Activated CD4-positive, CD25-positive, alpha-beta regulatory T cell treated with anti-CD3 and anti-CD28 coated beads, Interleukin-2, amount 50 U/mL, for 16 hours (primary cell): ENCODE results near the gene ABHD16A.
A peak's percentile ranks its signal among the peaks of the same experiment; 100 is the strongest.

Source experiments
- DNase-seq: peaks from one replicate; pipeline ENCODE4 v3.0.0-alpha.2; 2020; ENCODE audit warnings: low read depth, low spot score

The ABHD16A gene

DNA sequence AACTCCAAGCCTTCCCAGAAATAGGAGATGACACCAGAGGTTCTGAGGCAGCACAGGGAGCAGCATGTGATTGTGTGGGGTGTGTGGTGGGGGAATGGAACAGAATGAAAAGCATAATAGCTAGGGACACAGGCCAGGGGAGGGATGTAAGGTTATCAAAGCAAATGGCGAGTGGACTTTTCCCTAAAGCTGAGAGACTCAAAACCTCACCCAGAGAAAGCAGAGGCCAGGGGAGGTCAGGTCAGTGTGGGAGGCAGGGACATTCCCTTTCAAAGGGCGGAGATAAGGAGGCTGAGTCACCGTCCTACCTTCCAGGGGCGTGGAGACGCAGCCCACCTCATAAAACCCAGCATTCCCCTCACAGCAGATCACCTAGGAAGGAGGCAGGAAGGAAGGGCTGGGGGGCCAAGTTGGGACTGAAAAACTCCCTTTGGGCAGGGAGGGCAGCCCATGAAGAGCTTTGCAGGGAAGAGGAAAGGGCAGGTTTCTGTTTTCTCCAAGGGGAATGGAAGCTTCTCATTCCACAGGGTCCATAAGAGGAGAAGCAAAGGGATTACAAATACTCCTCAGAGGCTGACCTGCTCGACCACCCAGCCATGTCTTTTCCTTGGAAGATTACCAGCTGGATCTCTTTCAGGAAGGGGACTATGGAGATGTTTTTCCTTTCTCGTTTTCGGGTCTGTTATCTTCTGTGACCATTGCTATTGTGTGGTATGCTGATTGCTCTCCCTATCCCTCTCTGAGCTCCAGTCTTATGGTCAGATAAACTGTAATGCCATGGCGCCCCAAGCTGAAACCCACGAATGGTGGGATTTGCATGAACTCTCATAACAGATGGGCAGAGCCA is 12.7 kb downstream of the ABHD16A start:
- no peak for DNase-seq

DNA sequence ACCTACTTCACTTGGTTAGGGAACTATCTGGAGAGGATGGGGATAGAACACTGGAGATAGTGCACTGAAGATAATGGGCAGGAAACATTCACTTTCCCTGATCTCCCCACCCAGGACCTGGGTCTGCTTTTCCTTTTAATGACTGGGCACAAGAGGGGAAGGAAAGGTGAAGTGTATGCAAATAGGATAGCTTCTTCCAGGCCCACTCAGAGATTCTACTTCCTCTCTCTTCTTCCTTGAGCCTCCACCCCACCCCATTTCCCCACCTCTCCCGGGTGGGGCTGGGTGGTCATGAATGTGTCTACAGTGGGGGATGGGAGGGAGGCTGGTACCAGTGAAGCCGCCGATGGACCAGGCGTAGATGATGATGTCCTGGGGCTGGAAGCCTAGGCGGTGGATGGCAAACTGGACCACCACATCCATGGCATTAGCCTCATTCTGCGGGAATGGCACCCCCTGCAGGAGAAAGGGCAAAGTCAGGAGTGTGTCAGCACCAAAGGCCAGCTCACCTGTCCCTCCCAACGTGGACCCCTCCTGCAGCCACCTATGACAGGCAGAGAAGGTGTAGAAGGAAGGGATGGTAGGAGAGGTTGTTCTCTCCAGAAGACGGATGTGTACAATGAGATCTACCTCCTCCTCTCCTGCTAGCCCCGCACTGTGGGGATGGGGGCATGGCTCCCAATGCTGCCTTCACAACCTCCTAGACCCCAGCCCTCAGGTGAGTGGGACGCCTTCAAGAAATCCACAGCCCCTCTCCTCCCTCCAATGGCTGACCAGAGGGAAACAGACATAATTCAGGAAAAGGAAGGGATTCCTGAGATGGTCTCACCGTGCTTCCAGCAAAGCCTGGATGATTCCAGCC is 13.6 kb downstream of the ABHD16A start:
- DNase-seq = no peak

DNA sequence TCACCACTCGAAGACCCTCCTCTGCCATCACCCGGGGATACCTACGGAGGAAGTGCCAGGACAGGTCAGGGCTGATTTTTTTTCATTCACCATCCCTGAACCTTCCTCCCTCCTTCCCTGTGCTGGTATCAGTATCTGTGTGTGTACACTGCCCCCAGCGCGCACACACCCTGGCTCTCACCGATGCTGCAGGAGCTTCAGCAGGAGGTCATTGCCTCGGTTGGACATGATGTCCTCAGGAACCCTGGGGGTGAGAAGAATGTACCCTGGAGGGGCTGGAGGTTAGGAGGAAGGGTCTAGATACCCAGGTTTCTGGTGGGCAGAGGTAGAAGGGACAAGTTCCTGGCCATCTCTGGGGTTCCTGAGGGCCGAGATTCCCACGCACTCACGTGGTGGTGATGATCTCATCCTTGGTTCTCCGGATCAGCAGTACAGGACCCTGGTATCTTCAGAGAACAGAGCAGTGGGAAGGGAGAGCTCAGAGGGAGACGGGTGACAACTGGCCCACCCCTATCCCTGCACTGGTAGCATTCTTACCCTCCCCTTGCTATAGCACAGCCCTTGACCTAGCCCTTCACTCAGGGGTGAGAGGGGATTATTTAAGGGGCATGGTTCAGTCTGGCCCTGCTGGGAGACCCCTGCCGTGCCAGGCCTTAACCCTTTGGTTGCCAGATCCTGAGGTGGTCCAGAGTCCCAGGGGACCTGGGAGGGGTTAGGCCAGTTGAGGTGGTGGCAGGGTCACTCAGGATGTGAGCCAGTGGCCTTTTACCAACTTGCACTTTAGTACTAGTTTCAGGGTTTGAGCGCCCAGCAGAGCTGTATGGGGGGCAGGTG is 15.0 kb downstream of the ABHD16A start:
- DNase-seq = no peak

DNA sequence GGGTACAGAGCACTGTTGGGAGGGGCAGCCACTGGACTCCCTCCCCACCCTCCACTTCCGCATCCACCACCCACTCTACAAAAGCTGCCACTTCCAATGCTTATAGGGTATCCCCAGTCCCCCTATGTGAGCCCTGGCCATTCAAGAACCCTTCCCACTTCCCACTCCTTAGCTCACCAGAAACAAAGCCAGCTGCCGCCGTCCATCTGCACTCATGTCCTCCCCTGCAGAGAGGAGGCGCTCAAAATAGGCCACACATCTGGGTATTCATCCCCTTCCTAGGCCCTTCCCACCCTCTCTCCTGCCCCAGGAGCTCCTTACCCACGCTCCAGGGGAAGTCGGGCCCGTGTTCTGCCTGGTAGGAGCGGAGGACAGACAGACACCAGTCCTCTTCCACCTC is 15.8 kb downstream of the ABHD16A start:
- DNase-seq = no peak

DNA sequence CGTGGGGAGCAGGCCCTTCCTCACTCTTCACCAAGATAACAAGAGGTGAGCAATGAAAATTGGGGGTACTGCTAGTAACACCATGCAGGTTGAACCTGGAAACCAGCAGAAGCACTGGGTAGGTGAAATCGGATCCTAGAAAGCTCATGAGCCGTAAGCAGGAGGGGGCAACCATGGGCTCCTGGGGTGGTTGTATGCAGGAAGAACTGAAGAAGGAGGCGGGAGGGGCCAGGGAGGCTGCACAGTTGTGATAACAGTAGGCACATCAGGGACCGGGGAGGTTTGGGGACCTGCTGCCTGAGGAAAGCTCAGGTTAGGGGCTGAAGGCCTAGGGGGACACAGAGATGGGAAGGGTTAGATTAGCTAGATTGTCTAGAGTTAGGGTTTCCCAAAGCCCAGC is 16.6 kb downstream of the ABHD16A start:
- DNase-seq = no peak

DNA sequence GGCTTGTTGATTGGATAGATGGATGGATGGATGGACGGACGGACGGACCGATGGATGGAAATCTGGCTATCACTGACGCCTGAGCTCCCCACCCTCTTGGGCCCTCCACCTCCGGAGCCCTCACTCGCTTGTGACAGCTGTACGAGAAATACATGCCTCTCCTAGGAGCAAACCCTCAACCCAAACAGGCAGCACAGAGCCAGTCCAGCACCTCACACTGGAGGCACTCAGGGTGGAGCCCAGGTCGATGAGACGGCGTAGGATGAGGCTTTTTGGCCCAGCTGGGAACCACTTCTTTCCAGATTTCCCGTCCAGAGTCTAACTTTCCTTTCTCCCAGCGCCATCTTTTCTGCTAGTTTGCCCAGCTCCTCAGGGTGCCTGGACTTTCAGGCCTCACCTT is 19.5 kb downstream of the ABHD16A start:
- DNase-seq = no peak

DNA sequence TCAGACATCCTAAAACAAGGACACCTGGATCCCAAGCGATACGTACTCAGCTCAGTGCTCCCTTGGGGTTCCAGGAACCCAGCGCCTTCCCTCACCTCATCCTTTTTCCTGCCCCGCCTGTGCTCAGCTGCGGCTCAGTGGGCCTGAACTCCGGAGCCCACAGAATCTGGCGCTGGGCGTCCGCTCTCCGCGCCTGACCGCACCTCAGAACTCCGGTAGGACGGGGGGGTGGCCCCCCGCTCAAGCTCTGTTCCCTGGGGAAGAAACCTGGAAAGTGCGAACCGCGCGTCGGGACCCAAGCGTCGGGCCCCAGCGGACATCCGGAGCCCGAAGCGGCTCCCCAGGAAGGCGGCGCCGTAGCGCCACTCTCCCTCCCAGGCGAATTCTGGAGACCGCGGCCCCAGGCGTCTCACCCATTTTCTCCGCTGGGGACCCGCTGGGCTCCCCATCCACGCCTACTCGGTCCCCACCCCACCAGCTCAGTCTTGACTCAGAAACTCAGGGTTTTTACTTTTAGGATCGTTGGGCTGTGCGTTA is 21.9 kb downstream of the ABHD16A start:
- peak; percentile 13 for DNase-seq

DNA sequence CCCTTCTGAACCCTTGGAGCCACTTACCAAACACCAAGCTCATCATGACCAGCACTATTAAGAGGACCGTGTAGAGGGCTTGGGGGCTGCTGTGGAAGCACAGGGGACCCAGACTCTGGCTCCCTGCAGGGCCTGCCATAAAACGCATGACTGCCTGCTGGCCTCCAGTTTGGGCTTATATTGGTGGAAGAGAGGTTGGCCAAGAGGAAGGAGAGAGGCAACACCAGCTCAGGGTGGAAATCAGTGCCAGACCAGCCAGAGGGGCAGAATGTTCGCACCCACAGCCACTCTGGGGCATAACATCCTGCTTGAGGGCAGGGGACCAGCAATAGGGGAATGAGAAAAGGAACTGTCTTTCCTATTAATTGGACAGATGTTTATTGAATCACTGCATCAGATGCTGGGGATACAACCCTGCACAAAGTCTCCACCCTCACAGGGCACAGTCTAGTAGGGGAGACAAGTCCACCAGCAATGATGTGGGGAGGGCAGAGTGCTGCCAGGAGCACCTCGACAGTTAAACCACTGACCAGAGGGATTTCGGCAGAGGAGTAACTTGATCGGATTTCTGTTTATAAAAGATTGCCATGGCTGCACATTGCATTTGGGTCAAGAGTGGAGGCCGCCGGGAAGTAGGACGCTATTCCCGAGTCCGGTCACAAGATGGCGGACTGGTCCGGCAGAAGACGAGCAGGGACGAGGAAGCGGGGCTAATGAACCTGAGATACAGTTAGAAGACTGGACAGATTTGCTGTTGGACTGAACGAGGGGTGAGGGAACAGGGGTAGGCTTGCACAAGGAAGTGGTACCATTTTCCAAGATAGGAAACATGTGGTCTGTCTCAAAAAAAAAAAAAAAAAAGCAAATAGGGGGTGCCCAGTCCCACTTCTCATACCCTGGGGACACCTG is 22.6 kb downstream of the ABHD16A start, which contains the start of gene LY6G5C:
Gene LY6G5C (minus strand): TSS at position 842 of the 909 bp plus-strand sequence. CDS start 694 bp downstream, at position 148.
- DNase-seq = peak; percentile 30

DNA sequence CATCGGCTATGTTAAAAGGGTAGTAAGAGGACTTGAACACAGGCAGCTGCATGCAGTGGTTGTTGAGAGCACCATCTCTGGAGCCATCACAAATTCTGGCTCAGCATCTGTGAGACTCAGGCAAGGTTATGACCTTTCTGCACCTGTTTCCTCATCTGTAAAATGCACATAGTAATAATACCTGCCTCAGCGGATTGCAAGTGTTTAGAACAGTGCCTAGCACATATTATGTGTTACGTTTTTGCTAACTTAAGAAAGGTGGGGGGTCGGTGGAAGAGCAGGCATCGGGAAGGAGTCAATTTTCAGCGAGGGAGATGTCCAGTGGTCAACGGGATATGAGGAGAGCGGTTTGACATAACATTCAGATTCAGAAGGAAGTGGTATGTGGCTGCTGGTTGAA is 25.2 kb downstream of the ABHD16A start:
- DNase-seq = no peak

DNA sequence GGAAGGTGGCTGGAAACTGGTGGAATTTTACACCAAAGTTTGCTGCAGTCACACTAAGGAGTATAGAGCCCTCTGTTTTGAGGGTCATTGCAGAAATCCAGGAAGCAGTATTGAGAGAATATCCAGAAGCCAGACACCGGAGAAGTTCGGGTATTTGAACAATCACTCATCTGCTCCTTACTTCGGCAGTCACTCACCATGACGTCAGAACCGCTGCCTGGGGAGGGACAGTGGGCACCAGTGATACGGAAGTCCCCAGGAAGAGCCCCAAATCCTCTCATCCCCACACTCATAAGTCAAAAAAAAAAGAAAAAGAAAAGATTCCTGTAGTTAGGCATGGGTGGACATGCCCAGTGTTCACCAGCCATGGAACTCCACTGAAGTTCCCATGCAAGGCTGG is 26.2 kb downstream of the ABHD16A start:
- no peak for DNase-seq

DNA sequence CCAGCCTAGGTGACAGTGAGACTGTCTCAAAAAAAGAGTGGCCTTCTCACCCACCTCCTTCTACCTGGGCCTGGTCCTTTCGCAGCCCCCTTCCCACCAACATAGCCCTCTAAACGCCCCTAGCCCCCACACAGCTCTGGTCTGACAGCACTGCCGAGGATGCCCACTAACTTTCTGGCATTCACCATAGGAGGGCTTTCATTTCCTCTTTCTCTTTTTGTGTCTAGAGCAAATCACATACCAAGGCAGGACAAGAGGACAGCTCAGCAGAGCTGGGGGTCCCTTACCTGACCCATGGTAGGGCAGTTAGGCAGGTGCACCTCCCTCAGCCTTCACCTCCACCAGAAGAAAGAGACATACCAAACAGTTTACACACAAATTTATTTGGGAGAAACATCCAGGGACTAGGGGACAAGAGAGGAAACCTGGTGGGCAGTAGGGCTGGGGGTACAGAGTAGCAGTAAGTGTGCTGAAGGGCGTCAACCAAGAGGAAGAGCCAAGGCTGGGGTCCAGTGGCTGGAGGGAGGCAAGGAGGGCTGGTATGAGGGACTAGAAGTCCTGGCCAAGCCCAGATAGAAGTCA is 26.7 kb downstream of the ABHD16A start:
- DNase-seq = no peak

DNA sequence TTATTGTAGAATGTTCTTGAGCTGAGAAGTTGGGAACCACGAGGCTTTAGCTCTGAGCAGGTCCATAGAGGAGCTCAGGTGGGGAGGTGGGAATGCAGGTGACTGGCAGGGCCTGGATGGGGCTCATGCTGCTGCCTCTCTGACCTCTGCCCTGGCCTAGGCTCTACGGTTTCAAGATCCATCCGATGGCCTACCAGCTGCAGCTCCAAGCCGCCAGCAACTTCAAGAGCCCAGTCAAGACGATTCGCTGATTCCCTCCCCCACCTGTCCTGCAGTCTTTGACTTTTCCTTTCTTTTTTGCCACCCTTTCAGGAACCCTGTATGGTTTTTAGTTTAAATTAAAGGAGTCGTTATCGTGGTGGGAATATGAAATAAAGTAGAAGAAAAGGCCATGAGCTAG is 33.4 kb downstream of the ABHD16A start, which contains the start of gene LY6G5B:
Gene LY6G5B (plus strand): TSS at position 301 of the 400 bp plus-strand sequence. CDS start 975 bp downstream, outside the sequence.
- no peak for DNase-seq

DNA sequence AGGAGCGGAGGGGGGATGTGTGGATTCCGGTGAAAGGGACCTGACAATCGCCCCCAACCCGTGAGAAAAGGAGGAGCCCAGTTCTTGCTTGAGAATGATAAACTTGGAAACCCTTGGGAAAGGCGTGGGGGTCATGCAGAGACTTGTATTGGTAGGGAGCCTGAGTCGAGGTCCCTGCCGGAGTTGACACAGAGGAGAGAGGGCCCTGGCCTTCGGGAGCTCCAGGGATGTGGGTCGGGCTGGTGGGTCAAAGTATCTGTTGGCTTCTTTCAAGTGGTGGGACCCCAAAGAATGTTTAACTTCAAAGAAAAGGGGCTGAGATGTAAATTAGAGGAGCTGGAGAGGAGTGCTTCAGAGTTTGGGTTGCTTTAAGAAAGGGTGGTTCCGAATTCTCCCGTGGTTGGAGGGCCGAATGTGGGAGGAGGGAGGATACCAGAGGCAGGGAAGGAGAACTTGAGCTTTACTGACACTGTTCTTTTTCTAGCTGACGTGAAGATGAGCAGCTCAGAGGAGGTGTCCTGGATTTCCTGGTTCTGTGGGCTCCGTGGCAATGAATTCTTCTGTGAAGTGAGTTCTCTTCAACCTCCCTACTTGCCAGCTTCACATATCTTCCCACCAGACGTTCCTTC is 36.7 kb downstream of the ABHD16A start:
- DNase-seq = no peak

DNA sequence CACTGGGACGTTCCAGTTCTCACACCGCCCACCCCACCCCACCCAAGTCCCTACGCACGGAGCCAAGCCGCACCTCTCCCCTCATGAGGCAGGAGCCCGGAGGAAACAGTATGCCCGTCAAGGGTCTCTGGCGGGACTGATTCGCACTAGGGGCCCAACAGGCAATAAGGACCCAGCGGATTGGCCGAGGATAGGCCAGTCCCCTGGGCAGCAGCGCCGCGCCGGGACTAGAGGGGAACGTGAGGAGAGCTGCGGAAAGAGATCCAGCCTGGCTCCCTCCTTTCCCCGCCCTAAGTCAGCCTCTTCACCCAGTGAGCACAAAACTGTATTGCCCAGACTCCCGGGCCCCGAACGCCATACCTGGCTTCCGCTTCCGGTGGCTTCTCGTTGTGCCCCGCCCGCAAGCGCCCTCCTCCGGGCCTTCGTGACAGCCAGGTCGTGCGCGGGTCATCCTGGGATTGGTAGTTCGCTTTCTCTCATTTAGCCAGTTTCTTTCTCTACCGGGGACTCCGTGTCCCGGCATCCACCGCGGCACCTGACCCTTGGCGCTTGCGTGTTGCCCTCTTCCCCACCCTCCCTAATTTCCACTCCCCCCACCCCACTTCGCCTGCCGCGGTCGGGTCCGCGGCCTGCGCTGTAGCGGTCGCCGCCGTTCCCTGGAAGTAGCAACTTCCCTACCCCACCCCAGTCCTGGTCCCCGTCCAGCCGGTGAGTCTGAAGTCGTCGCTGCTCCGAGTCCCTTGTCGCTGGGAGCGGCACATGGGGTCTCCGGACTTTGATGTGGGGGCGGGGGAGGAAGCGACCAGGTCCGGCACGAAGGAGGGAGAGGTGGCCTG is 37.4 kb downstream of the ABHD16A start, which contains the start of gene CSNK2B:
Gene CSNK2B (plus strand): TSS at position 580 of the 836 bp plus-strand sequence. CDS start 752 bp downstream, outside the sequence.
- DNase-seq = peak; percentile 98

DNA sequence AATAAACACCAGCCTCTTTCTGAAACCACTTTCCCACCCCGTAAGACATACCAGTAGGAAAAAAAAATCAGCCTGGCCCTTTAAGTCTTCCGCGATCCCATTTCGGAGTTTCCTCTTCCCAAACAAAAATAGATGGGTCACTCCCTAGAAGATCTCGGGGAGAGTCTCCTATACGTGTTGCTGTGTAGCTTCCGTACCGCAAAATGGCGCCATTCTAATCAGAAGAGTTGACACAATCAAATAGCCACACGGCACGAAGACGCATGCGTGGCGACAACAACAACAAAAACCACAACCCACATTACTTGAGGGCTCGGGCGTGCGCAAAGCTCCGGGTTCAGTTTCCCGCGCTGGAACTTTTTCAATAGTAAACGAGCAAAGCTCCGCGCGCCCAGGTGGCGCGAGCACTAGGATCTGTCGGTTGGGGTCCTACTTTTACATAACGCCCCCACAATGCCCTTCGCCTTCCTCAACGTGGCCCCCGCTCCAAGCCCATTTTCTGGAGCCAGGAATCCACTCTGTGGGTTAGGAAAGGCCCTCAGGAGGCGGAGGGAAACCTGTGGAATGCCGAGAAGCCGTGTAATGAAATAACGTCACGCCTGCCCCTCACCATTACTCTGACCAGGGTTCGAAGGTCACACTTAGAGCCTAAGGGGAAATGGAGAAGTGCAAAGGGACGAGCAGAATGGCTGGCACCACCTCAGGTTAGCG is 38.2 kb downstream of the ABHD16A start, which contains the start of gene GPANK1:
Gene GPANK1 (minus strand): TSS at position 208 of the 711 bp plus-strand sequence. CDS start 519 bp downstream, outside the sequence.
- DNase-seq = peak; percentile 85

DNA sequence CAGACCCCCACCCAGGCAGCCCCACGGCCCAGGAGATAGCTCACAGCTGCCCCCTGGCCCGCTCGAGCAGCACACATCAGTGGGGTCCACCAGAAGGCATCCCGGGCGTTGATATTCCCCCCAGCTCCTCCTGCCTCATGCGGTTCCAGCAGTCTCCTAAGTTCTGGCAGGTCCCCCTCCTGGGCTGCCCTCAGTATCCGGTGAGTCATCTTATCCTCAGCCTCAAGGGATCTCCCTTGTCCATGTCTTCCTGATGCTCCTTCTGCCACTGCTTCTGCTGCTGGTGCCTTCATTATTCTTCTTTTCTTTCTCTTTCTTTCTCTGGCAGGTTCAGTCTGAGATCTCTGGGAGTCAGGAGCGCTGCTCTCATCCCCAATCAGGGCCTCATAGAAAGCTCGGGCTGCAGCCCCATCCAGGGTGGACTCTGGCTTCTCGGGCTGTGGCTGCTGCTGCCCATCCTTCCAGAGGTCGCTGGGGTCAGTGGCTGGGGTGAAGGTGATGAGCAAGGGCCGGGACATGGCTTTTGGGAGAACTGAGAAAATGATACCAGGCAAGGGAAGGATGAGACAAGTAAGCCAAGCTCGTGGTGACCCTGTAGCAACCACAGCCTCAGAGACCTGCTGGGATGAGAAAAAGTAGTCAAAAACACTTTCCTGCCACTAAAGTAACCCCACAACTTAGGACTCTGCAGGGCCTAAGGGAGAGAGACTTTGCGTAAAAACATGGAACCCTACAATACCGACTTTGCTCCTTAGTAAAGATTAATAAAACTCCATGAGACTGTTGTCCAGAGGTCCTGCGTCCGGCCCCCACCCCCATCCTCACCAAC is 38.9 kb downstream of the ABHD16A start:
- no peak for DNase-seq
